Heart left ventricle (tissue), 16 donors: Measurements from ENCODE around the gene MACF1. TPM values are rescaled to one million over a fixed set of nuclear protein-coding genes. Genes with fewer than 3 reads are reported as not detected.
"Not testable (repeated sequence)": the region's sequence is repeated elsewhere in the genome, so short reads cannot be mapped to it uniquely, and the experiment has no call there.

Experiments used
- ATAC-seq, 4 donors: fragments of 200-7000 bp; cut with Tn5 transposase; one replicate each; pipeline ENCODE4 v1.9.1; 2020 to 2022; ENCODE audit warnings: moderate library complexity in 4 of 4, mild to moderate bottlenecking in 3 of 4, moderate number of reproducible peaks in 1 of 4
- DNase-seq, 5 donors: peaks; one replicate each; pipeline ENCODE4 v3.0.0-alpha.2; 2020
- H3K27ac ChIP-seq, 12 donors: fragments of 200-600 bp; sonication (generic) in 4 of 12; one replicate each; pipeline versions ENCODE4 v1.5.0 to v1.8.0; 2016 to 2022; ENCODE audit warnings: mild to moderate bottlenecking in 2 of 12
- H3K27me3 ChIP-seq, 9 donors: fragments of 200-600 bp; sonication (generic) in 2 of 9; one replicate each; pipeline versions ENCODE4 v1.5.1 to v1.8.0; 2016 to 2022; ENCODE audit warnings: mild to moderate bottlenecking in 3 of 9
- H3K36me3 ChIP-seq, 9 donors: fragments of 200-600 bp; sonication (generic) in 2 of 9; one replicate each; pipeline versions ENCODE4 v1.5.0 to v1.8.0; 2018 to 2022; ENCODE audit warnings: mild to moderate bottlenecking in 2 of 9
- H3K4me1 ChIP-seq, 12 donors: fragments of 200-600 bp; sonication (generic) in 4 of 12; one replicate each; pipeline versions ENCODE4 v1.5.0 to v1.8.0; 2016 to 2022; ENCODE audit warnings: mild to moderate bottlenecking in 3 of 12
- H3K4me3 ChIP-seq, 12 donors: fragments of 200-600 bp; sonication (generic) in 4 of 12; one replicate each; pipeline versions ENCODE4 v1.5.0 to v1.8.0; 2017 to 2022; ENCODE audit warnings: mild to moderate bottlenecking in 9 of 12, moderate library complexity in 4 of 12
- H3K9me3 ChIP-seq, 12 donors: fragments of 200-600 bp; sonication (generic) in 4 of 12; one replicate each; pipeline versions ENCODE4 v1.5.0 to v1.8.0; 2016 to 2022; ENCODE audit warnings: mild to moderate bottlenecking in 1 of 12
- CTCF ChIP-seq, 12 donors: fragments of 200-600 bp; sonication (generic) in 4 of 12; IDR thresholded peaks; one replicate each; pipeline versions ENCODE4 v1.5.0 to v1.8.0; 2018 to 2022; ENCODE audit warnings: antibody characterized with exemption in 12 of 12, mild to moderate bottlenecking in 5 of 12
- POLR2A ChIP-seq, 2 donors: fragments of 450-650 bp; IDR thresholded peaks; one replicate each; pipeline ENCODE4 v1.6.1; 2017; ENCODE audit warnings: antibody characterized with exemption in 2 of 2, mild to moderate bottlenecking in 2 of 2, moderate library complexity in 2 of 2
- WGBS, 4 donors: extraction: QIAGEN DNeasy Blood & Tissue Kit in 2 of 4; methylation state at CpG; one replicate each; pipeline versions ENCODE4 v1.1.5 to v1.1.7; 2013 to 2018; 5-methylcytosine and 5-hydroxymethylcytosine counted together
- intact Hi-C, 10 donors: fragments of 100-400 bp; cut with DNase I; formaldehyde crosslinking; loops; one replicate each; pipeline versions ENCODE4 v1.11.1 to v1.14.2; 2022
- polyA plus RNA-seq, 2 donors: library from polyadenylated mRNA; stranded (reverse); fragments of 200-250 nt; gene quantifications; one replicate each; pipeline ENCODE4 v1.2.3, GENCODE V29; 2013
- total RNA-seq, 9 donors: library from RNA; depleted of rRNA in 2 of 9; stranded (reverse); fragments of >200 nt in 2 of 9; fragmentation: NEBNext Ultra II Directional in 3 of 9; extraction: Animal tissue kit (Norgen Biotek cat#: 25700) in 3 of 9; gene quantifications; one replicate each; pipeline versions ENCODE4 v1.1.0 to v1.2.4, GENCODE V29; 2016 to 2023
- donor health status: ischemic (EF 13 %, LVEDD 7.1; RV severe dilation, severe dysfunction).
- donor health status: healthy with polysubstance abuse.
- donor health status: DM: no; HTN: yes; CAD: no.
- donor health status: DM: no; HTN: no; CAD: no.
- donor health status: ischemic (EF 25% LVEDD 6.9; RV normal size, moderate dysfunction).
- donor health status: ischemic (EF 25% LVEDD 5.7; RV mildly dilated, moderate dysfunction).
- donor health status: healthy.
- donor health status: DM: yes; HTN: yes; CAD: no.
- donor health status: ischemic (EF 35%, LVEDD 5.7; RV mildly dilated, moderate dysfunction).
- donor health status: nonischemic (EF 11% LVEDD 7.7; RV severe dilation, severe dysfunction).
- donor health status: DM: yes; HTN: yes; CAD: no.
- donor health status: PGD.
- donor health status: ischemic (EF 29% LVEDD 5.4; RV normal size, mild dysfunction).
- donor health status: nonischemic (EF 23%, LVEDD 6.1; RV moderate dilation, normal function).

The MACF1 gene
- total and polyA plus RNA-seq, 11 donors: 102 to 436 (median 251) TPM

- intact Hi-C loops: no loop called here
- ATAC-seq (no peak), DNase-seq (no peak)
- WGBS, 4 donors: 84 to 89% (median 88%) methylated on average over 10 to 14 of the region's 14 CpGs
- H3K4me1 ChIP-seq: peaks cover 0 to 24% (median 10%) of the 10 kb centered on the region in 12 donors
- no peak overlapping the region for H3K4me3 ChIP-seq
- H3K27ac ChIP-seq: no peak overlapping the region
- H3K36me3 ChIP-seq: no peaks in the 10 kb centered on the region
- H3K27me3 ChIP-seq: peaks cover 0 to 27% (median 9%) of the 10 kb centered on the region in 9 donors
- TF ChIP-seq CTCF (IDR thresholded peaks at IDR 0.05) (no peak), POLR2A (IDR thresholded peaks at IDR 0.05) (no peak)
- H3K9me3 ChIP-seq: no peaks in the 10 kb centered on the region
These were observed 290.3 kb downstream of the MACF1 start for GRCh38 chr1:39494671-39495410.

GRCh38 chr1:39496520-39496919, 292.0 kb downstream of the MACF1 start:
- DNase-seq, intact Hi-C loops, H3K9me3 ChIP-seq, H3K36me3 ChIP-seq, H3K27ac ChIP-seq, H3K4me3 ChIP-seq, ATAC-seq: not testable (repeated sequence)
- Histone ChIP-seq H3K4me1 (peaks cover 0 to 17% (median 6%) of the 10 kb centered on the region in 12 donors), H3K27me3 (peaks cover 0 to 14% (median 7%) of the 10 kb centered on the region in 9 donors)
- WGBS, 4 donors: 88 to 100% (median 94%) methylated on average over 5 of the region's 5 CpGs

- no peak overlapping the region for H3K4me3 ChIP-seq
- ATAC-seq (no peak), DNase-seq (no peak)
- WGBS, 4 donors: 70 to 86% (median 79%) methylated on average over 2 to 5 of the region's 5 CpGs
- H3K36me3 ChIP-seq: no peaks in the 10 kb centered on the region
- H3K27ac ChIP-seq: peak overlapping the region in 3 of 12 donors; percentile 17 to 49 (median 22)
- TF ChIP-seq POLR2A (IDR thresholded peaks at IDR 0.05) (no peak), CTCF (IDR thresholded peaks at IDR 0.05) (no peak)
- intact Hi-C loops: no loop called here
- H3K9me3 ChIP-seq: peaks cover 0 to 6% (median 0%) of the 10 kb centered on the region in 12 donors
- peaks cover 0 to 17% (median 6%) of the 10 kb centered on the region in 12 donors for H3K4me1 ChIP-seq
- peaks cover 0 to 9% (median 5%) of the 10 kb centered on the region in 9 donors for H3K27me3 ChIP-seq
These were observed 293.1 kb downstream of the MACF1 start for GRCh38 chr1:39497585-39497984.

GRCh38 chr1:39498096-39498710, 293.7 kb downstream of the MACF1 start:
- H3K36me3 ChIP-seq, H3K4me3 ChIP-seq, H3K9me3 ChIP-seq, intact Hi-C loops, H3K27me3 ChIP-seq: not testable (repeated sequence)
- ATAC-seq: peak in 2 of 4 donors; percentile 31 to 52
- DNase-seq: peak in 1 of 5 donors; percentile 36
- peaks cover 0 to 17% (median 6%) of the 10 kb centered on the region in 12 donors for H3K4me1 ChIP-seq
- WGBS, 4 donors: 47 to 76% (median 71%) methylated on average over 3 to 9 of the region's 9 CpGs
- H3K27ac ChIP-seq: peak overlapping the region in 3 of 12 donors; percentile 17 to 54 (median 22)

GRCh38 chr1:39498821-39499220, 294.3 kb downstream of the MACF1 start:
- H3K4me1 ChIP-seq: peaks cover 0 to 17% (median 6%) of the 10 kb centered on the region in 12 donors
- H3K4me3 ChIP-seq, H3K27me3 ChIP-seq, H3K9me3 ChIP-seq, ATAC-seq, H3K36me3 ChIP-seq, intact Hi-C loops, DNase-seq: not testable (repeated sequence)
- WGBS, 4 donors: 87 to 98% (median 93%) methylated on average over 8 to 12 of the region's 15 CpGs
- peak overlapping the region in 2 of 12 donors; percentile 54 to 55 for H3K27ac ChIP-seq
